Fibroblast of lung (primary cell): ENCODE measurements around the gene VDAC2. TPM values are rescaled to one million over a fixed set of nuclear protein-coding genes. Genes with fewer than 3 reads are reported as not detected.
"Not testable (repeated sequence)": the region's sequence is repeated elsewhere in the genome, so short reads cannot be mapped to it uniquely, and the experiment has no call there.

Source experiments
- DNase-seq, 2 donors: peaks; one replicate each; pipeline versions ENCODE4 v3.0.0 to v3.0.0-alpha.2; 2010; ENCODE audit warnings: low read depth in 2 of 2
- H2AFZ ChIP-seq: 2 replicates; pipeline ENCODE4 v1.5.1; 2012; ENCODE audit warnings: low read length, control low read depth, inconsistent platforms
- H3K27ac ChIP-seq: 2 replicates; pipeline ENCODE4 v1.5.1; 2011; ENCODE audit warnings: low read length, control low read depth; ENCODE audit not compliant: insufficient read depth
- H3K27me3 ChIP-seq: 2 replicates; pipeline ENCODE4 v1.5.1; 2011; ENCODE audit warnings: mild to moderate bottlenecking, low read length; ENCODE audit not compliant: control insufficient read depth, insufficient read depth
- H3K36me3 ChIP-seq: 2 replicates; pipeline ENCODE4 v1.5.1; 2011; ENCODE audit warnings: low read length; ENCODE audit not compliant: control insufficient read depth, insufficient read depth
- H3K4me1 ChIP-seq: 2 replicates; pipeline ENCODE4 v1.5.1; 2011; ENCODE audit warnings: low read length; ENCODE audit not compliant: control insufficient read depth, insufficient read depth; ENCODE audit errors: extremely low read depth
- H3K4me2 ChIP-seq: 2 replicates; pipeline ENCODE4 v1.5.1; 2011; ENCODE audit warnings: low read length, control low read depth; ENCODE audit not compliant: insufficient read depth; ENCODE audit errors: extremely low read depth
- H3K4me3 ChIP-seq, 4 experiments: fragments of 200-600 bp in 1 of 4; sonication (generic) in 1 of 4; replicated peaks in 1 of 4; 2 replicates each; pipeline ENCODE4 v1.5.1; 2011 to 2016; ENCODE audit warnings: low read length in 4 of 4, low read depth in 3 of 4, mild to moderate bottlenecking in 3 of 4, control low read depth in 2 of 4, inconsistent platforms in 1 of 4, mixed read lengths in 1 of 4; ENCODE audit not compliant: insufficient read depth in 1 of 4; ENCODE audit errors: control extremely low read depth in 1 of 4
- H3K79me2 ChIP-seq: 2 replicates; pipeline ENCODE4 v1.5.1; 2012; ENCODE audit warnings: mild to moderate bottlenecking, low read length, inconsistent platforms; ENCODE audit not compliant: control insufficient read depth, insufficient read depth
- H3K9ac ChIP-seq: 2 replicates; pipeline ENCODE4 v1.5.1; 2011; ENCODE audit warnings: mild to moderate bottlenecking, low read length, control low read depth; ENCODE audit not compliant: insufficient read depth
- H3K9me3 ChIP-seq: 2 replicates; pipeline ENCODE4 v1.5.1; 2012; ENCODE audit warnings: low read depth, low read length; ENCODE audit not compliant: control insufficient read depth, insufficient read depth
- H4K20me1 ChIP-seq: 2 replicates; pipeline ENCODE4 v1.5.1; 2011; ENCODE audit warnings: low read length; ENCODE audit not compliant: control insufficient read depth, insufficient read depth; ENCODE audit errors: extremely low read depth
- EZH2 ChIP-seq: IDR thresholded peaks from 2 replicates; pipeline ENCODE4 v1.5.1; 2012; ENCODE audit warnings: low read length, control low read depth, mild to moderate bottlenecking; ENCODE audit errors: missing control alignments
- polyA plus RNA-seq, 2 donors: library from polyadenylated mRNA; depleted of rRNA in 1 of 2; stranded (reverse) in 1 of 2; unstranded in 1 of 2; fragments of >200 nt; gene quantifications; 2 replicates each; pipeline ENCODE4 v1.2.1, GENCODE V29; 2011 to 2012; ENCODE audit warnings: missing spikeins in 1 of 2
- total RNA-seq: library from RNA; depleted of rRNA; stranded (reverse); fragments of >200 nt; gene quantifications from 2 replicates; pipeline ENCODE4 v1.2.1, GENCODE V29; 2014
- TF ChIP-seq, protein P1 (sequence below), 2 donors: IDR thresholded peaks in 1 of 2; conservative IDR thresholded peaks in 1 of 2; 1 replicate in 1 of 2; 2 replicates in 1 of 2; pipeline ENCODE4 v1.5.1; 2011 to 2012; ENCODE audit warnings: low read length in 2 of 2, control low read depth in 1 of 2, inconsistent platforms in 1 of 2, low read depth in 1 of 2, mild to moderate bottlenecking in 1 of 2

VDAC2 gene
- total and polyA plus RNA-seq, 2 donors (not counting 1 experiment from before 2014, with no cell fraction given), result 151 to 208 TPM

DNA sequence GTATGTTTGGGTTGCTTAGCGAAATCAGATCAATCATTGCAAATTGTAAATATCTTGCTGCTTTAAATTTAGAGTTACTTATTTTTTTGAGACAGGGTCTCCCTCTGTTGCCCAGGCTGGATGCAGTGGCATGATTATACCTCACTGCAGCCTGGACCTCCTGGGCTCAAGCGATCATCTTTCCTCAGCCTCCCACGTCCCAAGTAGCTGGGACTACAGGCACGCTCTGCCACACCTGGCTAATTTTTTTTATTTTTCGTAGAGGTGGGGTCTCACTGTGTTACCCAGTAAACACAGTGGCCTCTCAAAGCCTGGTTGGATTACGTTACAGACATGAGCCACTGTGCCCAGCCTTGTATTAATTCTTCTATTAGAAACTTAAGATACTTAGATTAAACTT lies 1.7 kb downstream of the VDAC2 start:
- Histone ChIP-seq H3K27me3 (no peaks in the 10 kb centered on the region), H3K4me2 (peak overlapping the region; percentile 86), H3K79me2 (peaks cover 58% of the 10 kb centered on the region), H3K36me3 (peaks cover 8% of the 10 kb centered on the region), H2AFZ (no peak overlapping the region), H3K9me3 (no peaks in the 10 kb centered on the region), H3K27ac (no peak overlapping the region), H3K4me3 (peak overlapping the region; percentile 14 to 94 (median 88)), H4K20me1 (no peaks in the 10 kb centered on the region), H3K4me1 (peaks cover 11% of the 10 kb centered on the region), H3K9ac (no peak overlapping the region)
- DNase-seq, result no peak
- no peak for TF ChIP-seq EZH2
- TF ChIP-seq, protein P1, sequence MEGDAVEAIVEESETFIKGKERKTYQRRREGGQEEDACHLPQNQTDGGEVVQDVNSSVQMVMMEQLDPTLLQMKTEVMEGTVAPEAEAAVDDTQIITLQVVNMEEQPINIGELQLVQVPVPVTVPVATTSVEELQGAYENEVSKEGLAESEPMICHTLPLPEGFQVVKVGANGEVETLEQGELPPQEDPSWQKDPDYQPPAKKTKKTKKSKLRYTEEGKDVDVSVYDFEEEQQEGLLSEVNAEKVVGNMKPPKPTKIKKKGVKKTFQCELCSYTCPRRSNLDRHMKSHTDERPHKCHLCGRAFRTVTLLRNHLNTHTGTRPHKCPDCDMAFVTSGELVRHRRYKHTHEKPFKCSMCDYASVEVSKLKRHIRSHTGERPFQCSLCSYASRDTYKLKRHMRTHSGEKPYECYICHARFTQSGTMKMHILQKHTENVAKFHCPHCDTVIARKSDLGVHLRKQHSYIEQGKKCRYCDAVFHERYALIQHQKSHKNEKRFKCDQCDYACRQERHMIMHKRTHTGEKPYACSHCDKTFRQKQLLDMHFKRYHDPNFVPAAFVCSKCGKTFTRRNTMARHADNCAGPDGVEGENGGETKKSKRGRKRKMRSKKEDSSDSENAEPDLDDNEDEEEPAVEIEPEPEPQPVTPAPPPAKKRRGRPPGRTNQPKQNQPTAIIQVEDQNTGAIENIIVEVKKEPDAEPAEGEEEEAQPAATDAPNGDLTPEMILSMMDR (conservative IDR thresholded peaks at IDR 0.05 in 1 of 2, IDR thresholded peaks at IDR 0.05 in 1 of 2; ENCODE audit: low read depth in 1 of 2, low read length in 2 of 2), result no peak

DNA sequence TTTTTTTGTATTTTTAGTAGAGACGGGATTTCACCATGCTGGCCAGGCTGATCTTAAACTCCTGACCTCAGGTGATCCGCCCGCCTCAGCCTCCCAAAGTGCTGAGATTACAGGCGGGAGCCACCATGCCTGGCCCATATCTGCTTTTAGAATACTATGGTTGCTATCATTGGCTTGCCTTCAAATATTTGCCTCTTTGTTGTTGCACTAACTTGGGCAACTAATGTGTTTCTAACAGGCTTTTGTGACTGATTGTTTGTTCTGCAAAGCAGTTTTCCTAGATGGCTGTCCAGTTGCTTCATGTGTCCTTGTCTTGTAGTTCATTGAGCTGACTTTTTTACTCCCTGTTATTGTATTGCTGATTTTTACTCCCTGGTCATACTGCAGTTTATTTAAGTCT lies 9.7 kb downstream of the VDAC2 start:
- peaks cover 73% of the 10 kb centered on the region for H3K79me2 ChIP-seq
- H3K4me2 ChIP-seq, result no peak overlapping the region
- TF ChIP-seq, protein P1 (conservative IDR thresholded peaks at IDR 0.05 in 1 of 2, IDR thresholded peaks at IDR 0.05 in 1 of 2; ENCODE audit: low read depth in 1 of 2, low read length in 2 of 2), result no peak
- TF ChIP-seq EZH2, result no peak
- no peaks in the 10 kb centered on the region for H3K9me3 ChIP-seq
- no peak overlapping the region for H3K4me3 ChIP-seq
- no peaks in the 10 kb centered on the region for H3K27me3 ChIP-seq
- DNase-seq, result no peak
- peaks cover 12% of the 10 kb centered on the region for H3K4me1 ChIP-seq
- H3K27ac ChIP-seq, result no peak overlapping the region
- no peak overlapping the region for H3K9ac ChIP-seq
- H4K20me1 ChIP-seq, result no peaks in the 10 kb centered on the region
- no peak overlapping the region for H2AFZ ChIP-seq
- H3K36me3 ChIP-seq, result peaks cover 16% of the 10 kb centered on the region

DNA sequence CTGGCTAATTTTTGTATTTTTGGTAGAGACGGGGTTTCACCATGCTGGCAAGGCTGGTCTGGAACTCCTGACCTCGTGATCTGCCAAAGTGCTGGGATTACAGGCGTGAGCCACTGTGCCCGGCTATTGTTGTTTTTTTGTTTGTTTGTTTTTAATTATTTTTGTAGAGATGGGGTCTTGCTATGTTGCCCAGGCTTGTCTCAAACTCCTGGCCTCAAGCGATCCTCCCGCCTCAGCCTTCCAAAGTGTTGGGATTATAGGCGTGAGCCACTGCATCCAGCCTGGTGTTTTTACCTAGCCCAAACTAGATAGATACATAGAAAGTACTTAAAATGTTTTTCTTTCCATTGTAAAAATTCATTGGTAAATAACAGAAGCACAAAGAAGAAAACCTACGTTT lies 10.9 kb downstream of the VDAC2 start:
- not testable (repeated sequence) for H3K4me2 ChIP-seq, H3K4me3 ChIP-seq, H3K27ac ChIP-seq, H3K27me3 ChIP-seq, H4K20me1 ChIP-seq, DNase-seq, H3K9me3 ChIP-seq, H2AFZ ChIP-seq, H3K9ac ChIP-seq
- H3K36me3 ChIP-seq, result peaks cover 17% of the 10 kb centered on the region
- peaks cover 18% of the 10 kb centered on the region for H3K4me1 ChIP-seq
- peaks cover 69% of the 10 kb centered on the region for H3K79me2 ChIP-seq
